Measurements from ENCODE around the gene PTPMT1.

PTPMT1 gene

DNA sequence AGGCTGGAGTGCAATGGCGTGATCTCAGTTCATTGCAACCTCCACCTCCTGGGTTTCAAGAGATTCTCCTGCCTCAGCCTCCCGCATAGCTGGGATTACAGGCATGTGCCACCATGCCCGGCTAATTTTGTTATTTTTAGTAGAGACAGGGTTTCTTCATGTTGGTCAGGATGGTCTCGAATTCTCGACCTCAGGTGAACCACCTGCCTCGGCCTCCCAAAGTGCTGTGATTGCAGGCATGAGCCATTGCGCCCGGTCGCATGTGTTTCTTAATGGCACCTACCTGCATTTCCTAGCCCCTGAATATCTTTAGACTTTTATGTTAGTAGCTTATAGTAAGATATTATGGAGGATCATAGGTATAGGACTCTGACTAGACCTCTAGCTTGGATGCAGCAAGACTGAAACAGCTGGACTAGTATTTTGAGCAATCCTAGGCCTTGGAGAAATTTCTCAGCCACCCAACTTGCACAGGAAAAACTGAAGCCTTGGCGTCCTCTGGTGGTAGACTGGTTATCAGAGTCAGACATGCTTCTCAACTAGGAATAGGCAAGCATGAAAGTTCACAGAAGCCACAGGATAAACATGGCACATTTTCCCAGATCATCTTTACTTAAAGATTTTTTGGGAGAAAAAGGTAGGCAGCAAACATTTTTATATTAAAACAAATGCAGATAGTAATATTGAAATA, 51.5 kb downstream of the PTPMT1 start:
- DNase-seq = no peak

DNA sequence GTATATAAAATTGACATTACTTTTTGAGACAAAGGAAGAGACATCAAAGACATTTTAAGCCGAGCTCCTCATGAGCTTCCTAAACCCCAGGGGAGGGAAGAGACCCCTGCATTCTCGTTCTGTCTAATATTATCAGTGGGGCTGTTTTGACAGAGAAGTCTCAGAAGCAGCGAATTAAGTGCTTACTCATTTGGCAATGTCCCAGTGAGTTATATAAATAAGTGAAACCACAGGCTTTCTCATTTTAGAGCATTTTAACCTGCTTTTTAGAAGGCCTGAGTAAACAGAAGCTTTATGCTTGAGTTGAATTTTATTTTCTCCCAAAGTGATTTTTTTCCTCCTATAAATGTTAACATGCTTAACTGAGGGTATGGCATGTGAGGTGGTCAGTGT, 52.0 kb downstream of the PTPMT1 start:
- no peak for DNase-seq

DNA sequence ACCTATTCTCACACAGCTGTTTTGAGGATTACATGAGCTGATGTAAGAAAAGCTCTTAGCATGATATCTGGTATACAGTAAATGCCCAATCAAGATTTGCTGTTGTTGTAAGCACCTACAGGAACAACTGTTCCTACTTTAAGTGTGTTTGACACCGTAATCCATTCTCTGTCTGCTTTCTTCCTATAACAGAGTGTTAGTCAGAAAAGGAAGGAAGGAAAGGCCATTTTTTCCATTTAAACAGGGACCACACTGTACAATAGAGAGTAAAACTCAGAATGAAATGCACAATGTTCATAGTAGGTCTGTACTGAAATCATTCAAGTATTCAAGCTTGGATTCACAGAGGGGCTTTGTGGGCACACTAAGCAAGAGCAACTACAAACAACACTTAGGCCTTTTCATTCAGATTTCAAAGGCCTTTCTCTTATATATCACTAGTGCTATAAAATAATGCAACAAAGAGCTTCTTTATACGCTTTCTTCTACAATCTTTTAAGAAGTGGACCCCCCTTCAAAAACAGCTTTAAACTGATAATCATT, 55.5 kb downstream of the PTPMT1 start:
- no peak for DNase-seq

Data from NCI-H187 treated with DMSO at 0.1 percent for 48 hours (cell line).